Neuronal stem cell (in vitro differentiated cells): Measurements from ENCODE around the gene PIK3R5.
A peak's percentile ranks its signal among the peaks of the same experiment; 100 is the strongest.

Experiments
- DNase-seq: peaks from one replicate; pipeline ENCODE4 v3.0.0-alpha.2; 2013; ENCODE audit warnings: low spot score
- H2AFZ ChIP-seq: one replicate; pipeline ENCODE4 v1.6.1; 2013; ENCODE audit warnings: mild to moderate bottlenecking, low read length, inconsistent platforms
- H2AK5ac ChIP-seq: 2 replicates; pipeline ENCODE4 v1.6.1; 2013; ENCODE audit warnings: low read depth, mild to moderate bottlenecking, inconsistent platforms, low read length, moderate library complexity, mixed read lengths
- H2BK120ac ChIP-seq: 2 replicates; pipeline ENCODE4 v1.6.1; 2013; ENCODE audit warnings: low read depth, mild to moderate bottlenecking, inconsistent platforms, low read length, moderate library complexity, mixed read lengths
- H2BK12ac ChIP-seq: one replicate; pipeline ENCODE4 v1.6.1; 2013; ENCODE audit warnings: low read length, inconsistent platforms
- H2BK15ac ChIP-seq: 2 replicates; pipeline ENCODE4 v1.6.1; 2013; ENCODE audit warnings: mild to moderate bottlenecking, low read length, inconsistent platforms, mixed read lengths
- H2BK5ac ChIP-seq: one replicate; pipeline ENCODE4 v1.6.1; 2013; ENCODE audit warnings: inconsistent platforms, mild to moderate bottlenecking, low read length, moderate library complexity
- H3K14ac ChIP-seq: one replicate; pipeline ENCODE4 v1.6.1; 2013; ENCODE audit warnings: low read length, inconsistent platforms
- H3K18ac ChIP-seq: 2 replicates; pipeline ENCODE4 v1.6.1; 2013; ENCODE audit warnings: low read length, inconsistent platforms
- H3K23ac ChIP-seq: 2 replicates; pipeline ENCODE4 v1.6.1; 2013; ENCODE audit warnings: low read depth, mild to moderate bottlenecking, mixed read lengths, low read length, inconsistent platforms; ENCODE audit not compliant: poor library complexity
- H3K27ac ChIP-seq: replicated peaks from 3 replicates; pipeline ENCODE4 v1.5.1; 2013; ENCODE audit warnings: low read length, inconsistent platforms
- H3K27me3 ChIP-seq, 3 experiments: 2 replicates each; pipeline ENCODE4 v1.6.1; 2013; ENCODE audit warnings: low read length in 3 of 3, mild to moderate bottlenecking in 2 of 3, inconsistent platforms in 1 of 3, low read depth in 1 of 3, mixed read lengths in 1 of 3, moderate library complexity in 1 of 3; ENCODE audit not compliant: control insufficient read depth in 3 of 3, insufficient read depth in 3 of 3
- H3K36me3 ChIP-seq, 2 donors: replicated peaks in 1 of 2; 2 replicates each; pipeline ENCODE4 v1.6.1; 2013; ENCODE audit warnings: low read length in 2 of 2; ENCODE audit not compliant: control insufficient read depth in 2 of 2, insufficient read depth in 2 of 2
- H3K4ac ChIP-seq: 2 replicates; pipeline ENCODE4 v1.6.1; 2013; ENCODE audit warnings: inconsistent platforms, mild to moderate bottlenecking, low read length, moderate library complexity
- H3K4me1 ChIP-seq, 2 donors: 1 replicate in 1 of 2; 2 replicates in 1 of 2; pipeline ENCODE4 v1.6.1; 2013; ENCODE audit warnings: low read length in 2 of 2, low read depth in 1 of 2; ENCODE audit not compliant: control insufficient read depth in 2 of 2, insufficient read depth in 1 of 2
- H3K4me2 ChIP-seq: one replicate; pipeline ENCODE4 v1.6.1; 2013; ENCODE audit warnings: mild to moderate bottlenecking, low read length, inconsistent platforms; ENCODE audit not compliant: insufficient read depth, poor library complexity, severe bottlenecking
- H3K4me3 ChIP-seq, 2 donors: 2 replicates each; pipeline ENCODE4 v1.5.1; 2013; ENCODE audit warnings: low read length in 2 of 2, mild to moderate bottlenecking in 2 of 2, inconsistent platforms in 1 of 2, moderate library complexity in 1 of 2
- H3K79me1 ChIP-seq: one replicate; pipeline ENCODE4 v1.6.1; 2013; ENCODE audit warnings: low read depth, mild to moderate bottlenecking, inconsistent platforms, low read length, moderate library complexity
- H3K9ac ChIP-seq: one replicate; pipeline ENCODE4 v1.6.1; 2013; ENCODE audit warnings: mild to moderate bottlenecking, low read depth, low read length, inconsistent platforms; ENCODE audit not compliant: poor library complexity
- H3K9me3 ChIP-seq, 2 donors: replicated peaks in 1 of 2; 2 replicates each; pipeline versions ENCODE3 to v1.6.1; 2013; ENCODE audit warnings: low read length in 2 of 2, mild to moderate bottlenecking in 2 of 2, inconsistent platforms in 1 of 2, low read depth in 1 of 2, mixed read lengths in 1 of 2, moderate library complexity in 1 of 2; ENCODE audit not compliant: control insufficient read depth in 2 of 2, insufficient read depth in 1 of 2
- H4K8ac ChIP-seq: one replicate; pipeline ENCODE4 v1.6.1; 2013; ENCODE audit warnings: low read depth, mild to moderate bottlenecking, inconsistent platforms, low read length, moderate library complexity
- H4K91ac ChIP-seq: one replicate; pipeline ENCODE4 v1.6.1; 2013; ENCODE audit warnings: low read length, low read depth, mild to moderate bottlenecking, inconsistent platforms; ENCODE audit not compliant: poor library complexity
- WGBS, 2 donors: extraction: QIAGEN DNeasy Blood & Tissue Kit; methylation state at CpG; one replicate each; pipeline ENCODE4 v1.1.7; 2013; ENCODE audit warnings: missing lambda C conversion rate in 2 of 2, mixed read lengths in 1 of 2; ENCODE audit not compliant: insufficient read length in 2 of 2, insufficient replicate concordance in 1 of 2; ENCODE audit errors: extremely low coverage in 2 of 2; 5-methylcytosine and 5-hydroxymethylcytosine counted together

PIK3R5 gene

GRCh38 chr17:8909586-8910270, 55.8 kb downstream of the PIK3R5 start:
- Histone ChIP-seq H4K8ac (no peak overlapping the region), H2BK12ac (no peak overlapping the region), H3K23ac (no peak overlapping the region), H3K79me1 (peaks cover 2% of the 10 kb centered on the region), H4K91ac (no peak overlapping the region), H3K4ac (no peak overlapping the region), H3K4me1 (peaks cover 0 to 7% of the 10 kb centered on the region in 2 donors), H3K4me3 (no peak overlapping the region), H2BK5ac (no peak overlapping the region), H3K4me2 (no peak overlapping the region), H3K36me3 (no peaks in the 10 kb centered on the region), H2AK5ac (no peak overlapping the region), H3K27me3 (peaks cover 0 to 18% (median 0%) of the 10 kb centered on the region in 3 experiments), H2BK120ac (no peak overlapping the region), H3K14ac (no peak overlapping the region), H3K9ac (no peak overlapping the region), H3K27ac (no peak overlapping the region), H2AFZ (no peak overlapping the region), H2BK15ac (no peak overlapping the region), H3K18ac (no peak overlapping the region), H3K9me3 (no peaks in the 10 kb centered on the region)
- WGBS, 2 donors = no CpG with 5 or more reads among the region's 8 CpGs
- DNase-seq = no peak

GRCh38 chr17:8905331-8905730, 60.2 kb downstream of the PIK3R5 start:
- DNase-seq = no peak
- Histone ChIP-seq H3K36me3 (no peaks in the 10 kb centered on the region), H3K4me3 (no peak overlapping the region), H2AFZ (no peak overlapping the region), H4K8ac (no peak overlapping the region), H3K27ac (no peak overlapping the region), H3K4me1 (no peaks in the 10 kb centered on the region), H2BK12ac (no peak overlapping the region), H3K18ac (no peak overlapping the region), H2BK5ac (no peak overlapping the region), H3K4ac (no peak overlapping the region), H3K23ac (no peak overlapping the region), H2BK120ac (no peak overlapping the region), H2AK5ac (no peak overlapping the region), H3K9ac (no peak overlapping the region), H3K4me2 (no peak overlapping the region), H3K79me1 (no peaks in the 10 kb centered on the region), H2BK15ac (no peak overlapping the region), H4K91ac (no peak overlapping the region), H3K27me3 (no peaks in the 10 kb centered on the region), H3K14ac (no peak overlapping the region), H3K9me3 (no peaks in the 10 kb centered on the region)
- no CpG with 5 or more reads among the region's 7 CpGs for WGBS, 2 donors

- Histone ChIP-seq H3K4ac (no peak overlapping the region), H4K8ac (no peak overlapping the region), H3K79me1 (no peaks in the 10 kb centered on the region), H3K4me1 (no peaks in the 10 kb centered on the region), H3K27ac (no peak overlapping the region), H3K23ac (no peak overlapping the region), H2BK5ac (no peak overlapping the region), H3K18ac (peak overlapping the region; percentile 61), H3K4me2 (no peak overlapping the region), H2AK5ac (no peak overlapping the region), H3K36me3 (no peaks in the 10 kb centered on the region), H2BK120ac (no peak overlapping the region), H3K27me3 (no peaks in the 10 kb centered on the region), H2AFZ (no peak overlapping the region), H3K9me3 (no peaks in the 10 kb centered on the region), H2BK12ac (no peak overlapping the region), H3K14ac (no peak overlapping the region), H3K9ac (no peak overlapping the region), H2BK15ac (no peak overlapping the region), H3K4me3 (no peak overlapping the region), H4K91ac (no peak overlapping the region)
- DNase-seq = no peak
- WGBS, 2 donors = no CpG with 5 or more reads among the region's 5 CpGs
Measured at GRCh38 chr17:8904686-8905085, 60.8 kb downstream of the PIK3R5 start.

- no peaks in the 10 kb centered on the region for H3K4me1 ChIP-seq
- no peak overlapping the region for H3K4me2 ChIP-seq
- H2BK120ac ChIP-seq = no peak overlapping the region
- H3K36me3 ChIP-seq = no peaks in the 10 kb centered on the region
- no peak overlapping the region for H3K27ac ChIP-seq
- no peaks in the 10 kb centered on the region for H3K27me3 ChIP-seq
- H3K4me3 ChIP-seq = no peak overlapping the region
- H3K79me1 ChIP-seq = no peaks in the 10 kb centered on the region
- H2AK5ac ChIP-seq = no peak overlapping the region
- H2AFZ ChIP-seq = no peak overlapping the region
- no peak overlapping the region for H3K23ac ChIP-seq
- no peak for DNase-seq
- no peak overlapping the region for H3K18ac ChIP-seq
- H4K8ac ChIP-seq = no peak overlapping the region
- no peak overlapping the region for H2BK5ac ChIP-seq
- no peak overlapping the region for H2BK15ac ChIP-seq
- no peak overlapping the region for H3K9ac ChIP-seq
- H3K9me3 ChIP-seq = no peaks in the 10 kb centered on the region
- H3K4ac ChIP-seq = no peak overlapping the region
- no peak overlapping the region for H2BK12ac ChIP-seq
- no peak overlapping the region for H3K14ac ChIP-seq
- no peak overlapping the region for H4K91ac ChIP-seq
- WGBS, 2 donors = no CpG with 5 or more reads among the region's 2 CpGs
Measured at GRCh38 chr17:8904201-8904600, 61.3 kb downstream of the PIK3R5 start.
